Measurements from ENCODE around the gene CD8B2.
"Not testable (repeated sequence)": the region's sequence is repeated elsewhere in the genome, so short reads cannot be mapped to it uniquely, and the experiment has no call there.

CD8B2 gene

DNA sequence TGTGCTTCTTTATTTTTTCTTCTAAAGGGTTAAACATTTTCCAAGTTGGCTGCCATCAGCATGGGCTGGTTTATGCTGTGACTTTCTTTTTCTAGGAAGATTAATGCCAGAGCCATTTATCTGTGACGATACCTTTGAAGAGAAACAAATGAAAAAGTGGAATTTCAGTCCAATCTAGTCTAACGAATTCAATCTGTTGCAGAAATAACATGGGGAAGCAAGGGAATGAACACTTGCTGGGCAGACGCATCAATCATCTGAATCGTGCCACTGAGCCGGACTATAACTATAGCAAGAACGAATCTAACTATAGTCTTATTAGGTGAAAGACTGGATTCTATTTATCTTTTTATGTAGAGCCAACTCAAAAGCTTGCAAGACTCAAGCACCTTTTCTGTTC is 66.2 kb downstream of the CD8B2 start:
- DNase-seq, result no peak

DNA sequence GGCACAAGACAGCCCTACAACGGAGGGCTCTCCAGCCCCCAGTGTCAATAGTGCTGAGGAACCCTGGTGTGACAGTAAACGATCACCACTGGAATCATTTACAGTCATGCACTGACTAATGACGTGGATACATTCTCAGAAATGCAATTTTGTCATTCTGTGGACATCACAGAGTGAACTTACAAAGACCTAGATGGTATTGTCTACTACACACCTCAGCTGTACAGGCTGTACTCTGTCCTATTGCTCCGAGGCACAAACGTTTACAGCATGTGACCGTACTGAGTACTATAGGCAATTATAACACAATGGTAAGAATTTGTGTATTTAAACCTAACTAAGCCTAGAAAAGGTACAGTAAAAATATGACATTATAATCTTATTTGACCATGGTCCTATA is 67.2 kb downstream of the CD8B2 start:
- no peak for DNase-seq

DNA sequence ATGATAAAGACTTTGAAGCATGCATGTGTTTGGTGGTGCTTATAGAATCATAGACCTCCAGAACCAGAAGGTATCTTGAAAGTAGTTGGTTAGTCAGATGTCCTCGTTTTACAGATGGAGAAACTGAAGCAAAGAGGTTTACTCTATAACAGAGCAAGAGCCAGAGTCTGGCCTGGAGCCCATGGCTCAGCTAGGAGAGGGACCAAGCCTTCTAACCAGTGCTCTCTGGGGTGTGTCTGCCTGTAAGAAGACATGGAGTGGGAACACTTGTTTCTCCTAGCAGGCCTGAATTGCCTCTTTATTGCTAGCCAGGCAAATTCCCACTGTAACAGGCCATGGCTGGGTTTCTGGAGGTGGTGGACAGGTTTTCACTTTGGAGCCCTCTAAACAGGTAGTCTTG is 67.9 kb downstream of the CD8B2 start:
- DNase-seq, result no peak

DNA sequence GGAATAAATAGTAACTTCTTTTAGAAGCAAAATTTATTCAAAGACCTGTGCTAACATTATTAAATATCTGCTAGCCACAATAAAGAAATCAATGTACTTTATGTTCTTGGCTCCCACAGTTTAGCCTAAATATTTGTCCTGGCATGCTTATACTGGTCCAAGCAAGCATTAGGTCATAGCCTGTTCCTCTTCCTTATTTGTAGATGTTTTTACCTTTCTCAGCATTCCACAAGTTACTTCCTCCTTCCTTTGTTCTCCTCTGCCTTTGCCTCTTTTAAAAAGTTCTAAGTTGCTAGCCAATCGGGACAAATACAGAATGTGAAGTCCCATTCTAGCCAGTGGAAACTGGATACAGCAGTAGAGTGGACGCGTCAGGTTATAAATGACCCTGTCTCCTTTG is 72.6 kb downstream of the CD8B2 start:
- DNase-seq, result not testable (repeated sequence)

DNA sequence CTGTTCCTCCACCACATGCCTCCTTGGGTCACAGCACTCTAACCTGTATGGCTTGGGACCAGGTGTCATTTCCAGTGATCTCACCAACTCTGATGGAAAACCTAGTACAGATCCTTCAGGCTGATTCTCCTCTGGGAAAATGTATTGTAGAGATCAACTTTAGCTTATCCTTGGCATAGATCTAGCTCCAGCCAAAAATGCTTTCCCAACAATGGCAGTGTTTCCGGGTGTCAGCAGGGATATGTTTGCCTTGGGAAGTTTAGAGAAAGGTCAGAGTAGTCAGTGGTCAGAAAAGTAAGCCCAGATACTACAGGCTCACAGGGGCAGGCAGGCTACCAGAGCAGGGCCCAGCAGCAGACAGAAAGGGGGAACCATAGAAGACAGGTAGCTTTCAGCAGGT is 73.6 kb downstream of the CD8B2 start:
- DNase-seq, result no peak

DNA sequence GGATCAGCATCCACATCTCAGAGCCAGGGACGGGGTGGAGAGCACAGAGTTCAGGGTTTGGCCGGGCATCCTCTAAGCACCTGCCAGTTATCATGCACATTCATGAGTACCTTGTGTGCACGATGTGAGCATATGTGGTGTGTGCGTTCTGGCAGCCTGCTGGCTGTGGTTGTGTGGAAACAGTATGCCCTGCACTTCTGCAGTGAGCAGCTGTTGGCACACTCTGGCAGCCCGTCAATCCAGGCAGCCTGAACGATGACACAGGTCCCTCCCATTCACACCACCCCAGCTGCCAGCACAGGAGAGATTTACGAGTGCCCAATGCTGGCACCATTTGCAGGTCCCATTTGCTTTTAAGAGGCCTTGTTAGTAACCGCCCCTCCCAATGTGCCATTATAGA is 74.2 kb downstream of the CD8B2 start:
- DNase-seq, result no peak

DNA sequence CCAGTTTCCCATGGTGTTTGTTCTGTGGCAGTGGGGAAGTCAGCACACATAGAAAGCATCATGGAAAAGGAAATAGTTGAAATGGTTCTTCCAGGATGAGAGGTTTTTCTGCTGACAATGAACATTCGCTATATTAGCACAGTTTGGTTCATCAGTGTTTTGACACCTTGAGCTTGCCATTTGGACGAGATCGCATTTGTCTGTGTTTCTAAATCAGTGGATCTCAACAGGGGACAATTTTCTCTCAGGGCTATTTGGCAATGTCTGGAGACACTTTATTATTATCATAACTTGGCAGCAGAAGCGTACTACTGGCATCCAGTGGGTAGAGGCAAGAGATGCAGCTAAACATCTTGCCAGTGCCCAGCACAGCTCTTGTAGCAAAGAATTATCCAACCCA is 74.6 kb downstream of the CD8B2 start:
- DNase-seq, result no peak

DNA sequence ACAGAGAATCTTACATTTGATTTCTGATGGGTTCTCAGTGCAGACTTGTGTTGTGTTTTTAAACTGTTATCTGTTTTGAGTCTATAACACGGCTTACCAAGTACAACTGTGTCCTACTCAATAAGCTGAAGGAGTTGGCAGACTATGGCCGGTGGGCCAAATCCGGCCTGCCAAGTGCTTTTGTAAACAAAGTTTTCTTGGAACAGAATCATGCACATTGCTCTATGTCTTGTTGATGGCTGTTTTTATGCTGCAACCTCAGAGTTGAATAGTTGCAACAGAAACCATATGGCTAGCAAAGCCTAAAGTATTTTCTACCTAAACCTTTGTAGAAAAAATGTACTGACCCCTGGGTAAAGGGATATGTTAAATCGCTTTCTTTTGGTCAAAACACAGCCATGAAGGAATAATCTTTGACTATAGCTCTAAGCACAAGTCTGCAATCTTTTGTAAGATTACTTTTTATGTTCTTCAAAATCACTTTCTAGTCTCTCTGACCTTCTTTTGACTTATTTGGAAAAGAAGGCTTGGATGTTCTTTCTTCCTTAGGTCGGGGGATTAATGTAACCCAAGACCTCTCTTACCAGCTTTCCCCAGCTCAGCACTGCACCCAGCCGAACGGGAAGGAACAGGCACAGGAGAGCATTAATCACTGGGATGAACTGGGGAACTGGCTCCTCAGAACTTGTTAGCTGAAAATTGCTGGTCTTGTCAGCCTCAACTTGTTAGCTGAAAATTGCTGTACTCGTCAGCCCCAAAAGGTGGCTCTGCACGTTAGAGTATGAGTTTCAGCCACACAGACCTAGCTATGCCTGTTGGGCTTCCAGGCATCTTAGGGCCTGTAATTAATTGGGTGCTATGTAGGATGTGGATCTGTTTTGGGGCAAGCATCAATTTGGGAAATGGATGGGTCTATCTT is 75.4 kb downstream of the CD8B2 start:
- DNase-seq, result no peak

DNA sequence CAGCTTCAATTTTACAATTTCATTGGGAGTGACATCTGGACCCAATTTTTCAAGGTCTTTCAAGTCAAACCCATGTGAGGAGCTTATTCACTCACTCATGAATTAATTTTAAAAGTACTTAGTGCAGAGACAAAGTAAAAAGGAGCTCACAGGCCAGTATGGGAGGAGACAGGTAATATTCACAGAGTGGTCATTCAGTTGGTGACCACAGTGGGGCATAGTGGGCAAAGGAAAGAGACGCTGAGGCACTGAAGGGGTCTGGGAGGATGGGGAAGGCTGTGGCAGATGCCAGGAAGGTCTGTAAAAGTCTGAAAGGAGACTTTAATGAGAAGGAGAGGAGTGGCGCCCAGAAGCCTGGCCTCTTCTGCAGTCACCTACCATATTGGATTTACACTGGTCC is 76.0 kb downstream of the CD8B2 start:
- DNase-seq, result no peak

DNA sequence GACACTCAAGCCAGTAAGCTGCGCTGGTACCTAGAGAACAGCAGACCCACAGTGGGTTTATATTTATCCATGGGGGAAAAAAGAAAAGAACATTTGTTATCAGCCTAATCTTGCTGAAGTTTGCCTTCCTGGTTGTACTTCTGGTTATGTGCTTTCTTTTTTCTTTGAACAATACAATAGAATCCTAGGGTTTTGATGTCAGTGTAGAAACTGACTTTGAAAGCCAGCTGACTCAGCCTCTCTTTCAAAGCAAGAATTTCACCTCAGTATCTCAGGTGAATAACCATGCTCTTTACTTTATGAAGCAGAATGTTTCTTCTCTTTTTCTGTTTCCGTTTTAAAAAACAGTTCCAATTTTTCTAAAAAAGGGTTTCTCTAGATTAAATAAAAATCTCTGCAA is 78.4 kb downstream of the CD8B2 start:
- no peak for DNase-seq

DNA sequence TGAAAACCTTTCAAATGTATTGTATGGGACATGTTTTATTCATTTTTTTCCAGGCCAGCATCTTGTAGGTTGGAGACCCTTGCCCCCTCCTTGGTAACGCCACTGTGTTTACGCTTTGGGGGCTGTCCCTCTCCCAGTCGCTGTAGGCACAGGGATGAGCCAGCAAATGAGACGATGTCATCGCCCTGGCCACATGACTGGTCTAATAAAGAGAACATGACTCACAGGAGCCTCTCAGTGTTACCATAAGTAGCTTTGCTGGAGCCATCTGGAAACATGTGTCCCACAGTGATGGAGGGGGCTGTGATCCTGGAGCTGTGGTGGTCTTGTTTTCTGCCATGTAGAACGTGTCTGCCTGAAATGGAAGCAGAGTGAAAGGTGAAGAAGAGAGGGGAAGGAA is 78.9 kb downstream of the CD8B2 start:
- no peak for DNase-seq

DNA sequence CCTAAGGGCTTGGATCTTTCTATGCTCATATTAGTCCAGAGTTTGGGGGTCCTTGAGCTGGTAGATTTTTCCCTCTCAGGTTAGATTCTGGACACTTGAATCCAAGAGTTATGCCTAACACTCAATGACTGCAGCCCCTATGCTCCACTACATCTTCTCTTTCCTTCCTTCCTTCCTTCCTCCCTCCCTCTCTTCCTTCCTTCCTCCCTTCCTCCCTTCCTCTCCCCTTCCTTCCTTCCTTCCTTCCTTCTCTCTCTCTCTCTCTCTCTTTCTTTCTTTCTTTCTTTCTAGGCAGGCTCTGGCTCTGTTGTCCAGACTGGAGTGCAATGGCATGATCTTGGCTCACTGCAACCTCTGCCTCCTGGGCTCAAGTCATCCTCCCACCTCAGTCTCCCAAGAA is 79.3 kb downstream of the CD8B2 start:
- DNase-seq, result not testable (repeated sequence)

DNA sequence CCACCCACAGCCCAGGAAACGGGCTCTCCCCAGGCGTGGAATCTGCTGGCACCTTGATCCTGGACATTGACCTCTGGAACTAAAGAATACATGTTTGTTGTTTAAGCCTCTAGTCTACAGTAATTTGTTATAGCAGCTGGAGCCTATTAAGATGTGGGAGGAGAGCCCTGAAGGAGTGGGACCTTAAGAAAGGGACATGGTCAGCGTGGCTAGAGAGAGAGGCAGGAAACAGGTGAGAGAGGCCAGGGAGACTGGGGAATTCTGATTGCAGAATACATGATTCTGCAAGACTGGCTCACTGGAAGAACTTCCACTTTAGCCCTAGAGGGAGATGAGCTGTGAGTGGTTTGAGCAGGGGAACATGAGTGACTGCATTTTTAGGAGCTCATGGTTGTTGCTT is 83.2 kb downstream of the CD8B2 start:
- no peak for DNase-seq

Measured in NCI-H748 treated with DMSO at 0.1 percent for 48 hours (cell line).